CD4-positive, alpha-beta memory T cell (primary cell): Measurements from ENCODE around the gene GATB. TPM values are rescaled to one million over a fixed set of nuclear protein-coding genes. Genes with fewer than 3 reads are reported as not detected.

Experiments used
- CTCF ChIA-PET: fragments of 350-600 bp; sonication (Branson Sonifier 250); formaldehyde crosslinking; loops from one replicate; lab custom pipeline; 2021; ENCODE audit warnings: inconsistent platforms; ENCODE audit not compliant: partially characterized antibody; lab: Charles Lee
- POLR2A ChIA-PET: fragments of 350-600 bp; sonication (Branson Sonifier 250); formaldehyde crosslinking; loops from one replicate; lab custom pipeline; 2021; ENCODE audit not compliant: partially characterized antibody; lab: Charles Lee
- DNase-seq, 5 donors: peaks; one replicate each; pipeline versions ENCODE4 v3.0.0 to v3.0.0-alpha.2; 2020 to 2022; ENCODE audit warnings: mixed read lengths in 1 of 5
- H3K27ac ChIP-seq: one replicate; pipeline ENCODE4 v1.7.0; 2013; ENCODE audit warnings: low read depth, low read length
- H3K27me3 ChIP-seq: 2 replicates; pipeline ENCODE4 v1.7.0; 2013; ENCODE audit warnings: mild to moderate bottlenecking, low read length, moderate library complexity; ENCODE audit not compliant: insufficient read depth
- H3K36me3 ChIP-seq: 2 replicates; pipeline ENCODE4 v1.7.0; 2013; ENCODE audit warnings: mild to moderate bottlenecking, low read length, moderate library complexity; ENCODE audit not compliant: insufficient read depth
- H3K4me1 ChIP-seq: 2 replicates; pipeline ENCODE4 v1.7.0; 2013; ENCODE audit warnings: mild to moderate bottlenecking, low read length, moderate library complexity; ENCODE audit not compliant: insufficient read depth
- H3K4me3 ChIP-seq, 2 donors: one replicate each; pipeline ENCODE4 v1.7.0; 2013; ENCODE audit warnings: low read length in 2 of 2, mild to moderate bottlenecking in 1 of 2
- H3K9me3 ChIP-seq, 2 donors: one replicate each; pipeline ENCODE4 v1.7.0; 2013; ENCODE audit warnings: low read length in 2 of 2, control low read depth in 1 of 2; ENCODE audit not compliant: control insufficient read depth in 1 of 2
- H3K27ac Mint-ChIP-seq, 7 donors: one replicate each; pipeline ENCODE4 v1.8.0; 2020 to 2021; ENCODE audit warnings: mixed read lengths in 7 of 7, mild to moderate bottlenecking in 6 of 7, inconsistent platforms in 3 of 7, moderate library complexity in 3 of 7
- H3K27me3 Mint-ChIP-seq, 2 donors: one replicate each; pipeline ENCODE4 v1.8.0; 2020 to 2021; ENCODE audit warnings: mixed read lengths in 2 of 2
- H3K36me3 Mint-ChIP-seq, 2 donors: one replicate each; pipeline ENCODE4 v1.8.0; 2020 to 2021; ENCODE audit warnings: mixed read lengths in 2 of 2, inconsistent platforms in 1 of 2, mild to moderate bottlenecking in 1 of 2
- H3K4me1 Mint-ChIP-seq, 4 donors: one replicate each; pipeline ENCODE4 v1.8.0; 2020 to 2021; ENCODE audit warnings: mixed read lengths in 4 of 4, mild to moderate bottlenecking in 1 of 4
- H3K4me3 Mint-ChIP-seq, 8 donors: one replicate each; pipeline ENCODE4 v1.8.0; 2020 to 2021; ENCODE audit warnings: mixed read lengths in 8 of 8, mild to moderate bottlenecking in 7 of 8, moderate library complexity in 6 of 8, inconsistent platforms in 3 of 8
- H3K9me3 Mint-ChIP-seq, 8 donors: one replicate each; pipeline ENCODE4 v1.8.0; 2020 to 2021; ENCODE audit warnings: mixed read lengths in 8 of 8, mild to moderate bottlenecking in 5 of 8, inconsistent platforms in 3 of 8, moderate library complexity in 1 of 8
- intact Hi-C: fragments of 100-400 bp; cut with micrococcal nuclease; formaldehyde crosslinking; loops from one replicate; pipeline ENCODE4 v1.15.1; 2023
- polyA plus RNA-seq, 2 donors: library from polyadenylated mRNA; unstranded; fragments of 300-500 nt; fragmentation: Illumina TruSeq; gene quantifications; one replicate each; pipeline ENCODE4 v1.2.3, GENCODE V29; 2021
- total RNA-seq, 2 experiments: library from RNA; stranded (reverse); gene quantifications; one replicate each; pipeline ENCODE4 v1.2.3, GENCODE V29; 2021

Gene GATB
- total and polyA plus RNA-seq, 4 experiments from 2014 or later, result 10.6 to 13.1 (median 11.7) TPM

DNA sequence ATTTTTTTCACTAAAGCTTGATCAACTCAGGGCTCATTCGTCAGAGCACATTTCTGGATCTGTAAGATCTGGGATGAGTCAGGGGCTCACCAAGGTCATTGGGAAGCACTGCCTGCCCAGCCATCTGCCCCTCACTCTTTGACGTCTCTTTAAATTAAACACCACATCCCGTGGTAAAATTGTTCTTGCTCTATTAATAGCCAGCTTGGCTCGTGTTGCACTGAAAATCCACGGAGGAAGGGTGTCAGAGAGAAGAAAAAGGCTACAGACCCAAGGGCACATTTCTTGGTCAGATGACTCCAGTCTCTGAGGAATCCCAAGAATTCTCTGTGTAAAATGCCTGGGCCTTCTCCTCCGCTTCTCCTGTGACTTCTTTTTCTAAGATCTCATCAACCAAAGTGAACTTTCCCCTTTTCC, 45.7 kb upstream of the GATB start:
- Histone ChIP-seq H3K4me3 (no peak overlapping the region), H3K9me3 (no peaks in the 10 kb centered on the region), H3K27ac (no peak overlapping the region), H3K36me3 (no peaks in the 10 kb centered on the region), H3K4me1 (no peaks in the 10 kb centered on the region), H3K27me3 (no peaks in the 10 kb centered on the region)
- CTCF ChIA-PET, result no interaction called here
- H3K36me3 Mint-ChIP-seq, result no peaks in the 10 kb centered on the region
- H3K27ac Mint-ChIP-seq, result no peak overlapping the region
- intact Hi-C loops, result no loop called here
- H3K9me3 Mint-ChIP-seq, result peaks cover 0 to 2% (median 0%) of the 10 kb centered on the region in 8 donors
- POLR2A ChIA-PET, result no interaction called here
- peaks cover 0 to 2% (median 0%) of the 10 kb centered on the region in 4 donors for H3K4me1 Mint-ChIP-seq
- H3K4me3 Mint-ChIP-seq, result no peak overlapping the region
- no peak for DNase-seq
- peaks cover 0 to 1% of the 10 kb centered on the region in 2 donors for H3K27me3 Mint-ChIP-seq

DNA sequence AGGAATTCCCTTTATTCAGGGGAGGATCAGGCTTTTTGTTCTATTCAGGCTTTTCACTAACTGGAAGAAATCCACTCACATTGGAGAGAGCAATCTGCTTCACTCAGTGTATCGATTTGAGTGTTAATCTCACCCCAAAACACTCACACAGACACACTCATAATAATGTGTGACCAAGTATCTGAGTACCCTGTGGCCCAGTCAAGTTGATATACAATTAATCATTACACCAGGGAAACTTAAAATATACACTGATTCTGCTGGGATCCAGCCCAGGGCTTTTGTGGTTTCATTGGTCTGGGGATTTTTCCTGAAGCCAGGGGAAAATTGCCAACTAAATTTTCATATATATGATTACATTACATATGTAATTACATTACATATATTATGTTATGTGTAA, 44.0 kb upstream of the GATB start:
- ChIA-PET POLR2A (no interaction called here), CTCF (interaction anchor here (1.6 kb wide), 1 partner anchor 10 kb away, joined by 6 read pairs; no protein-coding TSS in a partner anchor)
- Histone ChIP-seq H3K27me3 (no peaks in the 10 kb centered on the region), H3K9me3 (no peaks in the 10 kb centered on the region), H3K27ac (no peak overlapping the region), H3K4me1 (no peaks in the 10 kb centered on the region), H3K4me3 (no peak overlapping the region), H3K36me3 (no peaks in the 10 kb centered on the region)
- no peaks in the 10 kb centered on the region for H3K36me3 Mint-ChIP-seq
- no peak overlapping the region for H3K27ac Mint-ChIP-seq
- no peak for DNase-seq
- H3K27me3 Mint-ChIP-seq, result peaks cover 0 to 1% of the 10 kb centered on the region in 2 donors
- peaks cover 0 to 2% (median 0%) of the 10 kb centered on the region in 4 donors for H3K4me1 Mint-ChIP-seq
- H3K9me3 Mint-ChIP-seq, result peaks cover 0 to 2% (median 0%) of the 10 kb centered on the region in 8 donors
- no peak overlapping the region for H3K4me3 Mint-ChIP-seq
- intact Hi-C loops, result no loop called here

DNA sequence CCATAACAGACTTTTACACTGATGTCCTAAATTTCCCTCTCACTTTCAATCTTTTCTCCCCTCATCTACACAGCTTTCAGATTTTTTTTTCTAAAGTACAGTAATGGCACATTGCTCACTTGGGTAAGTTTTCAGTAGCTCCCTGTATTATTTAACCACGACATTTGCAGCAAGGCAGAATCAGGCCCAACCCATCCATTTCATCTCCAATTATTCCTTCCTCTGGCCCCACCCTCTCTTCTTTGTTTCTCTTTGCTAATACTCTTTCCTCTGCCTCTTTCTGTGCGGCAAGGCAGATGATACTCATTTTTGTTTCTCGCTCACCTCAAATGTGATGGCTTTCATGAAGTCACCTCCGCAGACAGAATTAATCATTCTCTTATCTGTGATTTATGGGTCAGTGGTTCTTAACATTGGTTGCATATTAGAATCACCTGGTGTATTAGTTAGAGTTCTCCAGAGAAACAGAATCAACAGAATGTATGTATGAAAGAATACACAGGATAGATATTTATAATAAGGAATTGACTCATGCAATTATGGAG, 43.4 kb upstream of the GATB start:
- Histone ChIP-seq H3K9me3 (no peaks in the 10 kb centered on the region), H3K27me3 (no peaks in the 10 kb centered on the region), H3K4me3 (no peak overlapping the region), H3K4me1 (no peaks in the 10 kb centered on the region), H3K36me3 (no peaks in the 10 kb centered on the region), H3K27ac (no peak overlapping the region)
- no peak overlapping the region for H3K27ac Mint-ChIP-seq
- ChIA-PET CTCF (interaction anchor here (1.6 to 1.8 kb wide), 2 partner anchors 9 to 15 kb away, joined by 5 to 6 read pairs; no protein-coding TSS in a partner anchor), POLR2A (no interaction called here)
- H3K4me3 Mint-ChIP-seq, result no peak overlapping the region
- H3K36me3 Mint-ChIP-seq, result no peaks in the 10 kb centered on the region
- peaks cover 0 to 2% (median 0%) of the 10 kb centered on the region in 4 donors for H3K4me1 Mint-ChIP-seq
- H3K9me3 Mint-ChIP-seq, result peaks cover 0 to 2% (median 0%) of the 10 kb centered on the region in 8 donors
- DNase-seq, result no peak
- intact Hi-C loops, result no loop called here
- no peaks in the 10 kb centered on the region for H3K27me3 Mint-ChIP-seq

DNA sequence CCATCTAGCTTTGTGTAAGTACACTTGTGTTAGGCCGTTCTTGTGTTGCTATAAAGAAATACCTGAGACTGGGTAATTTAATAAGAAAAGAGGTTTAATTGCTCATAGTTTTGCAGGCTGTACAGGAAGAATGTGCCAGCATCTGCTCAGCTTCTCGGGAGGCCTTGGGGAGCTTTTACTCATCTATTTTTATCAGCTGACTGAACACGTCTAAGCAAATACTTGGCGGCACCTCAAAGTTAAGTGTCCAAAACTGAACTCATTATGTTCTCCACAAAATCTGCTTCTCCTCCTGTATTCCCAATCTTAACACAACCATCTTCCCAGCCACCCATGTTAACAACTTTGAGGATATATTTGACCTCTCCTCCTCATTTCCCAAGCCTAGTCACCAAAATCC, 42.4 kb upstream of the GATB start:
- no peak for DNase-seq
- peaks cover 0 to 2% (median 0%) of the 10 kb centered on the region in 8 donors for H3K9me3 Mint-ChIP-seq
- no peaks in the 10 kb centered on the region for H3K36me3 Mint-ChIP-seq
- no peak overlapping the region for H3K27ac Mint-ChIP-seq
- Histone ChIP-seq H3K36me3 (no peaks in the 10 kb centered on the region), H3K4me3 (no peak overlapping the region), H3K27ac (no peak overlapping the region), H3K9me3 (no peaks in the 10 kb centered on the region), H3K4me1 (no peaks in the 10 kb centered on the region), H3K27me3 (no peaks in the 10 kb centered on the region)
- intact Hi-C loops, result no loop called here
- CTCF ChIA-PET, result interaction anchor here (0.9 to 2.2 kb wide), 14 partner anchors 8 to 461 kb away, joined by 3 to 12 read pairs (median 4); partner anchors contain the start of gene GATB
- H3K27me3 Mint-ChIP-seq, result no peaks in the 10 kb centered on the region
- peaks cover 0 to 2% (median 0%) of the 10 kb centered on the region in 4 donors for H3K4me1 Mint-ChIP-seq
- no peak overlapping the region for H3K4me3 Mint-ChIP-seq
- POLR2A ChIA-PET, result no interaction called here

DNA sequence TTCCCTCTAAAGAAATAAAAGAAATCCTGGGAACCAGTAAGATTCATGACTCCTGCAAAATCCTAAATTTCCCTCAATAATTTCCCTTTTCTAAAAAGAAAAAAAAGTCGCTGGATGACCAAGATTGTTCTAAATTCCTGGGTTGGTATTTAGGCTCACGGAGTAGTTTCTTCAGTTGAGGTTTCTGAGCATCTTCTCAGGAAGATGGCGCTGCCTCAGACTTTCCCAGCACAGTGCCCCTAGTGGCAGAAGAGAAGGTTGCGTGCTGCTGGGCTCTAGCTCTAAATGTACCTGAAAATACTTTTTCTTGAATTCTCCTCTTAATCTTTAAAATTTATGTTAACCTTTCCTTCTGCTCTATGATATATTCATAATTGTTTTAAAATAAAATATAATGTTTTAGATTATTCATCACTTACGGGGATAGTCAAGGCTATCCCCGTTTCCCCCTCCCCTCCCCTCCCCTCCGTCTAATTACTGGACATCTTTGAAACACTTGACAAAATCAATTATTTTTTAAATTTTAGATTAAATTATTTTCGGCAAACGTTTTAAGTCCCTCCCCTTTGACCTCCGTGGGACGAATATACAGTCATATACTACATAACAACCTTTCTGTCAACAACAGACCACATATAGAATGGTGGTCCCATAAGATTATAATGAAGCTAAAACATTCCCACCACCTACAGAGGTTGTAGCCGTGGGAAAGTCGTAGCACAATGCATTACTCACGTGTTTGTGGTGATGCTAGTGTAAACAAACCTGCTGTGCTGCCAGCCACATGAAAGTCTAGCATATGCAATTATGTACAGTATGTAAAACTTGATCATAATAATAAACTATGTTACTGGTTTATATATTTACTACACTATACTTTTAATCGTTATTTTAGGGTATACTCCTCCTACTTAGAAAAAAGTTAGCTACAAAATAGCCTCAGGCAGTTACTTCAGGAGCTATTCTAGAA, 41.0 kb upstream of the GATB start:
- CTCF ChIA-PET, result interaction anchor here (0.6 to 2.2 kb wide), 29 partner anchors 9 to 732 kb away, joined by 3 to 12 read pairs (median 3); partner anchors contain the start of gene GATB
- H3K27me3 Mint-ChIP-seq, result no peaks in the 10 kb centered on the region
- intact Hi-C loops, result no loop called here

DNA sequence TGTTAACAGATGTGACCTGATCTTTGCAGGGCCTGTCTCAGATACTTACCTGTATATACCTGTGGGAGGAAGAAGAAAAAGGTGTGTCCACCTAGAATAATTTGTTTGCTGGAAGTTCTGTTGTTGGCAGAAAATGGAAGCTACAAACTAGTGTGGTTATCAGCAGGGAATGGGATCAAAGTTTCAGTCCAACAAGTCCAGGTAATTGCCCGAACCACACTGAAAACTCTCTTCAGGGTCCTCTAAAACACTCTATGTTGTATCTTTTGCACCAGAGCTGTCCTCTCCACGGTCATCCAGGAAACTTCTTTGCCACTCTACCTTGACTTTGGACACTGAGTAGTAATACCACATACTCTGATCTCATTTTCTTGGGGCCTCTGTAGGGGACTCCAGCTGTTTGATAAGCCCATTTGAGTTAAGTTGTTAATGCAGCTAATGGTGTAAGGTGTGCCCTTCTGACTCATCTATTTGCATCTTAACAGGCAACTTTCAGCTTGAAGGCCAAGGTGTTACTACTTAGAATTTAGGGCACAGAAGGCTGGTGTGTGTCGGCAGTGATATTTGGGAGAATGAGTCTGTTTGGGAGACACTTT, 38.7 kb upstream of the GATB start:
- no peaks in the 10 kb centered on the region for H3K36me3 Mint-ChIP-seq
- CTCF ChIA-PET, result interaction anchor here (0.8 to 2.0 kb wide), 4 partner anchors 9 to 549 kb away, joined by 3 to 6 read pairs (median 4); no protein-coding TSS in a partner anchor
- H3K27me3 Mint-ChIP-seq, result no peaks in the 10 kb centered on the region
- intact Hi-C loops, result no loop called here
- peaks cover 0 to 2% (median 0%) of the 10 kb centered on the region in 4 donors for H3K4me1 Mint-ChIP-seq
- H3K4me3 ChIP-seq, result no peak overlapping the region
- DNase-seq, result no peak
- no peaks in the 10 kb centered on the region for H3K4me1 ChIP-seq
- no peaks in the 10 kb centered on the region for H3K9me3 ChIP-seq
- H3K27me3 ChIP-seq, result no peaks in the 10 kb centered on the region
- H3K27ac ChIP-seq, result no peak overlapping the region
- no peaks in the 10 kb centered on the region for H3K36me3 ChIP-seq
- no peak overlapping the region for H3K4me3 Mint-ChIP-seq
- no peaks in the 10 kb centered on the region for H3K9me3 Mint-ChIP-seq
- no peak overlapping the region for H3K27ac Mint-ChIP-seq
- POLR2A ChIA-PET, result interaction anchor here (1.4 kb wide), 1 partner anchor 301 kb away, joined by 4 read pairs; no protein-coding TSS in a partner anchor

More for the DNA sequence above, 41.0 kb upstream of the GATB start:
- POLR2A ChIA-PET, result no interaction called here
- no peak overlapping the region for H3K4me3 ChIP-seq
- peaks cover 0 to 2% (median 0%) of the 10 kb centered on the region in 4 donors for H3K4me1 Mint-ChIP-seq
- peak; percentile 45 to 55 (median 48) for DNase-seq
- no peak overlapping the region for H3K4me3 Mint-ChIP-seq
- H3K36me3 Mint-ChIP-seq, result no peaks in the 10 kb centered on the region
- H3K36me3 ChIP-seq, result no peaks in the 10 kb centered on the region
- H3K27ac ChIP-seq, result no peak overlapping the region
- no peaks in the 10 kb centered on the region for H3K27me3 ChIP-seq
- no peaks in the 10 kb centered on the region for H3K4me1 ChIP-seq
- H3K9me3 ChIP-seq, result no peaks in the 10 kb centered on the region
- no peak overlapping the region for H3K27ac Mint-ChIP-seq
- no peaks in the 10 kb centered on the region for H3K9me3 Mint-ChIP-seq
